ENCODE results near the gene MPIG6B.

The MPIG6B gene

GRCh38 chr6:31718265-31718664, 4.9 kb upstream of the MPIG6B start:
- Histone ChIP-seq H2AFZ (ENCODE audit: low read length) (no peak overlapping the region), H3F3A (ENCODE audit: insufficient read depth, low read length) (0 out of 2 replicates have a peak, but pooled peaks cover 4% of the 10 kb centered on the region), H3K27ac (ENCODE audit: low read depth, low read length, poor library complexity, severe bottlenecking) (no peak overlapping the region), H3K4me2 (ENCODE audit: low read length) (no peak overlapping the region), H3K9me2 (ENCODE audit: low read depth, low read length) (no peaks in the 10 kb centered on the region), H3K36me3 (ENCODE audit: insufficient read depth, low read length) (no peaks in the 10 kb centered on the region), H3K9ac (ENCODE audit: low read length) (no peak overlapping the region), H3K79me2 (ENCODE audit: insufficient read depth, low read length) (no peaks in the 10 kb centered on the region), H4K20me1 (ENCODE audit: insufficient read depth, low read length) (no peaks in the 10 kb centered on the region), H3K4me3 (ENCODE audit: low read depth, low read length, poor library complexity, severe bottlenecking) (no peak overlapping the region), H3K9me3 (ENCODE audit: low read length) (no peaks in the 10 kb centered on the region), H3K4me1 (ENCODE audit: insufficient read depth, low read length, severe bottlenecking) (no peaks in the 10 kb centered on the region), H3K27me3 (ENCODE audit: insufficient read depth, low read length) (peaks cover 3% of the 10 kb centered on the region; the same call in 1 of the 2 replicates)
- TF ChIP-seq EZH2 (IDR thresholded peaks at IDR 0.05; ENCODE audit: borderline replicate concordance, low read length), result no peak
- TF ChIP-seq, protein P1, sequence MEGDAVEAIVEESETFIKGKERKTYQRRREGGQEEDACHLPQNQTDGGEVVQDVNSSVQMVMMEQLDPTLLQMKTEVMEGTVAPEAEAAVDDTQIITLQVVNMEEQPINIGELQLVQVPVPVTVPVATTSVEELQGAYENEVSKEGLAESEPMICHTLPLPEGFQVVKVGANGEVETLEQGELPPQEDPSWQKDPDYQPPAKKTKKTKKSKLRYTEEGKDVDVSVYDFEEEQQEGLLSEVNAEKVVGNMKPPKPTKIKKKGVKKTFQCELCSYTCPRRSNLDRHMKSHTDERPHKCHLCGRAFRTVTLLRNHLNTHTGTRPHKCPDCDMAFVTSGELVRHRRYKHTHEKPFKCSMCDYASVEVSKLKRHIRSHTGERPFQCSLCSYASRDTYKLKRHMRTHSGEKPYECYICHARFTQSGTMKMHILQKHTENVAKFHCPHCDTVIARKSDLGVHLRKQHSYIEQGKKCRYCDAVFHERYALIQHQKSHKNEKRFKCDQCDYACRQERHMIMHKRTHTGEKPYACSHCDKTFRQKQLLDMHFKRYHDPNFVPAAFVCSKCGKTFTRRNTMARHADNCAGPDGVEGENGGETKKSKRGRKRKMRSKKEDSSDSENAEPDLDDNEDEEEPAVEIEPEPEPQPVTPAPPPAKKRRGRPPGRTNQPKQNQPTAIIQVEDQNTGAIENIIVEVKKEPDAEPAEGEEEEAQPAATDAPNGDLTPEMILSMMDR (IDR thresholded peaks at IDR 0.05; ENCODE audit: low read length), result no peak

DNA sequence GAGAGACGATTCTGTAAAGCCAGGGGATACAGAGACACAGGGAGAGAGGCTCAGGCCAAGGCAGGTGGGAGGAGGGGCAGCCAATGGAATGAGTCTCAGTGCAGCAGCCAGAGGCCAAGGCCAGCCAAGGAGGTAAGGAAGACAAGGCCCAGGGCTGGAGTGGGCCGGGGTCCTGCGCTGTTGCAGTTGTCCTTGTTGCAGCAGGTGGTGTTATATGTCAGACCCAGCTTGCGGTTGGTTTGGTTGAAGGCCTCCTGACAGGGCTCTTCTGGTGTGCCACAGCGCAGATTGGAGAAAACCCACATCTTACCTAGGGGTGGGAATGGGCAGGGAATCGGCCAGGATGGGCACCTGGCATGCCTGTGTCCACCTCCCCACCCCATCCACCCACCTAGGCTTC, 4.2 kb upstream of the MPIG6B start:
- no peak overlapping the region for H2AFZ ChIP-seq (ENCODE audit: low read length)
- H3F3A ChIP-seq (ENCODE audit: insufficient read depth, low read length), result 0 out of 2 replicates have a peak, but pooled peaks cover 4% of the 10 kb centered on the region
- no peak overlapping the region for H3K9ac ChIP-seq (ENCODE audit: low read length)

DNA sequence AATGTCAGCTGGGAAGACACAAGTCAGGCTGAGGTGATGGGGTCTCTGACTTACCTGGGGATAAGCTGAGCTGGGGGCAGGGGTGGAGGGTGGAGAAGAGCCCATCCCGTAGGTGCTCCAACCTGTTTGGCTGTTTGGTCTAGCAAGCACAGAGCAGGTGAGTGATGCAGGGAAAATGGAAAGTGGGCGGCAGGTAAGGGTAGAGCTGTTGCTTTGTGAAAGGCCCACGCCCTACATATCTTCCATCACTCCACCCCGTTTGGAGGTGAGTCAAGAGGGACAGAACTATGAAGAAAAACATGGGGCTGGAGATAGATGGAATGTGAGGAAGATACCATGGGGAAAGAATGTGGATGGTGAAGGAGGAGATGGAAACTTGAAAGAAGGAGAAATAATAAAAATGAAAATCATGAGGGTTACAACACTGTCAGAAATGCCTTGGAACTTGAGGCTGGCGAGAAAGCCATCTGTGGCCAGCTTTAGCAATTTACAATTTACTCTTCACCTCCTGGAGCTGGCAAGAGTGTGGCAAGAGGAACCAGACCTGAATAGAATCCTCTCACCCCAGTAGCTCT, 2.9 kb upstream of the MPIG6B start:
- Histone ChIP-seq H3K4me1 (ENCODE audit: insufficient read depth, low read length, severe bottlenecking) (no peaks in the 10 kb centered on the region), H3K36me3 (ENCODE audit: insufficient read depth, low read length) (no peaks in the 10 kb centered on the region), H3K4me3 (ENCODE audit: low read depth, low read length, poor library complexity, severe bottlenecking) (no peak overlapping the region), H3K27me3 (ENCODE audit: insufficient read depth, low read length) (peaks cover 3% of the 10 kb centered on the region; the same call in 1 of the 2 replicates), H3K9ac (ENCODE audit: low read length) (no peak overlapping the region), H3K9me3 (ENCODE audit: low read length) (no peaks in the 10 kb centered on the region), H3F3A (ENCODE audit: insufficient read depth, low read length) (0 out of 2 replicates have a peak, but pooled peaks cover 4% of the 10 kb centered on the region), H3K4me2 (ENCODE audit: low read length) (no peak overlapping the region), H3K9me2 (ENCODE audit: low read depth, low read length) (no peaks in the 10 kb centered on the region), H3K79me2 (ENCODE audit: insufficient read depth, low read length) (no peaks in the 10 kb centered on the region), H3K27ac (ENCODE audit: low read depth, low read length, poor library complexity, severe bottlenecking) (no peak overlapping the region), H4K20me1 (ENCODE audit: insufficient read depth, low read length) (no peaks in the 10 kb centered on the region), H2AFZ (ENCODE audit: low read length) (no peak overlapping the region)
- no peak for TF ChIP-seq EZH2 (IDR thresholded peaks at IDR 0.05; ENCODE audit: borderline replicate concordance, low read length)
- TF ChIP-seq, protein P1 (IDR thresholded peaks at IDR 0.05; ENCODE audit: low read length), result no peak

More for the DNA sequence above, 4.2 kb upstream of the MPIG6B start:
- no peaks in the 10 kb centered on the region for H3K79me2 ChIP-seq (ENCODE audit: insufficient read depth, low read length)
- H3K27me3 ChIP-seq (ENCODE audit: insufficient read depth, low read length), result peaks cover 3% of the 10 kb centered on the region; the same call in 1 of the 2 replicates
- H3K27ac ChIP-seq (ENCODE audit: low read depth, low read length, poor library complexity, severe bottlenecking), result no peak overlapping the region
- H4K20me1 ChIP-seq (ENCODE audit: insufficient read depth, low read length), result no peaks in the 10 kb centered on the region
- no peaks in the 10 kb centered on the region for H3K36me3 ChIP-seq (ENCODE audit: insufficient read depth, low read length)
- H3K4me3 ChIP-seq (ENCODE audit: low read depth, low read length, poor library complexity, severe bottlenecking), result no peak overlapping the region
- H3K4me1 ChIP-seq (ENCODE audit: insufficient read depth, low read length, severe bottlenecking), result no peaks in the 10 kb centered on the region
- H3K4me2 ChIP-seq (ENCODE audit: low read length), result no peak overlapping the region
- H3K9me2 ChIP-seq (ENCODE audit: low read depth, low read length), result no peaks in the 10 kb centered on the region
- no peaks in the 10 kb centered on the region for H3K9me3 ChIP-seq (ENCODE audit: low read length)
- no peak for TF ChIP-seq EZH2 (IDR thresholded peaks at IDR 0.05; ENCODE audit: borderline replicate concordance, low read length)
- TF ChIP-seq, protein P1 (IDR thresholded peaks at IDR 0.05; ENCODE audit: low read length), result no peak
